Neural cell (in vitro differentiated cells): ENCODE data around the gene C10orf62.

Source experiments
- CTCF ChIP-seq: fragments of 450-650 bp; IDR thresholded peaks from 2 replicates; pipeline ENCODE4 v1.5.1; 2014; ENCODE audit warnings: antibody characterized with exemption, mild to moderate bottlenecking, moderate library complexity; ENCODE audit not compliant: poor library complexity, severe bottlenecking
- EP300 ChIP-seq: fragments of 450-650 bp; conservative IDR thresholded peaks from 2 replicates; pipeline ENCODE4 v1.6.1; 2014; ENCODE audit warnings: antibody characterized with exemption, mild to moderate bottlenecking, moderate library complexity; ENCODE audit not compliant: poor library complexity, severe bottlenecking
- EZH2 ChIP-seq: fragments of 200-600, 300-800 bp; shearing (Covaris generic), sonication (generic); IDR thresholded peaks from 2 replicates; pipeline ENCODE4 v1.6.1; 2014; ENCODE audit warnings: antibody characterized with exemption, low read length, borderline replicate concordance, mild to moderate bottlenecking; ENCODE audit not compliant: insufficient read depth, poor library complexity, severe bottlenecking
- POLR2AphosphoS5 ChIP-seq: IDR thresholded peaks from 2 replicates; pipeline ENCODE4 v1.6.1; 2012
- RAD21 ChIP-seq: fragments of 450-650 bp; conservative IDR thresholded peaks from 2 replicates; pipeline ENCODE4 v1.6.1; 2014; ENCODE audit warnings: antibody characterized with exemption, mild to moderate bottlenecking, moderate library complexity
- REST ChIP-seq: IDR thresholded peaks from 2 replicates; pipeline ENCODE4 v1.6.1; 2012; ENCODE audit warnings: borderline replicate concordance

GRCh38 chr10:97573672-97574071, 15.8 kb upstream of the C10orf62 start:
- TF ChIP-seq REST (no peak), CTCF (no peak), POLR2AphosphoS5 (no peak), EZH2 (no peak), RAD21 (no peak), EP300 (no peak)
